ENCODE measurements around the gene GAREM2. TPM values are rescaled to one million over a fixed set of nuclear protein-coding genes. Genes with fewer than 3 reads are reported as not detected.
A peak's percentile ranks its signal among the peaks of the same experiment; 100 is the strongest.

Gene GAREM2
- total and polyA plus RNA-seq, 2 experiments from 2014 or later: 0.84 to 1.6 TPM

- no peak overlapping the region for H3K4me3 ChIP-seq
- TF ChIP-seq, protein P1, sequence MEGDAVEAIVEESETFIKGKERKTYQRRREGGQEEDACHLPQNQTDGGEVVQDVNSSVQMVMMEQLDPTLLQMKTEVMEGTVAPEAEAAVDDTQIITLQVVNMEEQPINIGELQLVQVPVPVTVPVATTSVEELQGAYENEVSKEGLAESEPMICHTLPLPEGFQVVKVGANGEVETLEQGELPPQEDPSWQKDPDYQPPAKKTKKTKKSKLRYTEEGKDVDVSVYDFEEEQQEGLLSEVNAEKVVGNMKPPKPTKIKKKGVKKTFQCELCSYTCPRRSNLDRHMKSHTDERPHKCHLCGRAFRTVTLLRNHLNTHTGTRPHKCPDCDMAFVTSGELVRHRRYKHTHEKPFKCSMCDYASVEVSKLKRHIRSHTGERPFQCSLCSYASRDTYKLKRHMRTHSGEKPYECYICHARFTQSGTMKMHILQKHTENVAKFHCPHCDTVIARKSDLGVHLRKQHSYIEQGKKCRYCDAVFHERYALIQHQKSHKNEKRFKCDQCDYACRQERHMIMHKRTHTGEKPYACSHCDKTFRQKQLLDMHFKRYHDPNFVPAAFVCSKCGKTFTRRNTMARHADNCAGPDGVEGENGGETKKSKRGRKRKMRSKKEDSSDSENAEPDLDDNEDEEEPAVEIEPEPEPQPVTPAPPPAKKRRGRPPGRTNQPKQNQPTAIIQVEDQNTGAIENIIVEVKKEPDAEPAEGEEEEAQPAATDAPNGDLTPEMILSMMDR (IDR thresholded peaks at IDR 0.05; ENCODE audit: low read depth, low read length): no peak
- H3K36me3 ChIP-seq: peaks cover 58% of the 10 kb centered on the region
- H3K4me1 ChIP-seq (ENCODE audit: low read depth): no peaks in the 10 kb centered on the region
- no peak overlapping the region for H3K27ac ChIP-seq
- no peaks in the 10 kb centered on the region for H3K27me3 ChIP-seq
- no peaks in the 10 kb centered on the region for H3K9me3 ChIP-seq (ENCODE audit: low read depth)
- DNase-seq (ENCODE audit: low read depth in 1 of 2, low spot score in 1 of 2): no peak
These were observed 56.7 kb downstream of the GAREM2 start for GRCh38 chr2:26229595-26229994.

- H3K27ac ChIP-seq: no peak overlapping the region
- H3K27me3 ChIP-seq: no peaks in the 10 kb centered on the region
- TF ChIP-seq, protein P1 (IDR thresholded peaks at IDR 0.05; ENCODE audit: low read depth, low read length): no peak
- H3K4me1 ChIP-seq (ENCODE audit: low read depth): no peaks in the 10 kb centered on the region
- no peaks in the 10 kb centered on the region for H3K9me3 ChIP-seq (ENCODE audit: low read depth)
- H3K4me3 ChIP-seq: no peak overlapping the region
- no peak for DNase-seq (ENCODE audit: low read depth in 1 of 2, low spot score in 1 of 2)
- H3K36me3 ChIP-seq: peaks cover 70% of the 10 kb centered on the region
These were observed 57.9 kb downstream of the GAREM2 start for GRCh38 chr2:26230806-26231205.

DNA sequence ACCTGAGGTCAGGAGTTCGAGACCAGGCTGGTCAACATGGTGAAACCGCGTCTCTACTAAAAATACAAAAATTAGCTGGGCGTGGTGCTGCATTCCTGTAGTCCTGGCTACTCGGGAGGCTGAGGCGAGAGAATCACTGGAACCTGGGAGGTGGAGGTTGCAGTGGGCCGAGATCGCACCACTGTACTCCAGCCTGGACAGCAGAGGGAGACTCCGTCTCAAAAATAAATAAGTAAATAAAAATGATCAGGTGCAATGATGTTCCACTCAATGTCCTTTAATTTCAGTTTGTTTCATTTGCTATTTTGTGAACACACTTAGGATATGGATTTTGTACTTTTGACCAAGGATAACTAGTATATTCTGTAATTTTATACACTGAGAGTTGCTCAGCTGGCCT is 62.2 kb downstream of the GAREM2 start:
- Histone ChIP-seq H3K36me3 (peaks cover 71% of the 10 kb centered on the region), H3K4me3 (no peak overlapping the region), H3K27me3 (no peaks in the 10 kb centered on the region), H3K4me1 (ENCODE audit: low read depth) (no peaks in the 10 kb centered on the region), H3K9me3 (ENCODE audit: low read depth) (no peaks in the 10 kb centered on the region), H3K27ac (no peak overlapping the region)
- TF ChIP-seq, protein P1 (IDR thresholded peaks at IDR 0.05; ENCODE audit: low read depth, low read length): peak; percentile 33
- peak in 1 of 2 donors; percentile 13 for DNase-seq (ENCODE audit: low read depth in 1 of 2, low spot score in 1 of 2)

DNA sequence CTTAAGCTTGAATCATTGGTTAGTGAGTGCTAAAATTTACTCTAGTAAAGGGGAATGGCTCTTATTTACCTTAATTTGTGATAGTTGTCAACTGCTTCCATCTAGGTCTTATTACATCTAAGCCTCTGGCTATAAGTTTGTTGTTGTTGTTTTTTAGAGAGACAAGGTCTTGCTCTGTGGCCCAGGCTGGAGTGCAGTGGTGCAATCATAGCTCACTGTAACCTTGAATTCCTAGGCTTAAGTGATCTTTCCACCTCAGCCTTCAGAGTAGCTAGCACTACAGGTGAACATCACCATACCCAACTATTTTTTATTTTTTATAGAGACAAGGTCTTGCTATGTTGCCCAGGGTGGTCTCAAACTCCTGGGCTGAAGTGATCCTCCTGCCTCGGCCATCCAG is 65.0 kb downstream of the GAREM2 start:
- Histone ChIP-seq H3K9me3 (ENCODE audit: low read depth) (no peaks in the 10 kb centered on the region), H3K27me3 (no peaks in the 10 kb centered on the region), H3K36me3 (peaks cover 47% of the 10 kb centered on the region), H3K4me1 (ENCODE audit: low read depth) (peaks cover 5% of the 10 kb centered on the region), H3K27ac (no peak overlapping the region), H3K4me3 (no peak overlapping the region)
- TF ChIP-seq, protein P1 (IDR thresholded peaks at IDR 0.05; ENCODE audit: low read depth, low read length): no peak
- no peak for DNase-seq (ENCODE audit: low read depth in 1 of 2, low spot score in 1 of 2)

GRCh38 chr2:26238311-26238958 is 65.5 kb downstream of the GAREM2 start:
- Histone ChIP-seq H3K27me3 (no peaks in the 10 kb centered on the region), H3K27ac (no peak overlapping the region), H3K4me1 (ENCODE audit: low read depth) (peaks cover 7% of the 10 kb centered on the region), H3K9me3 (ENCODE audit: low read depth) (no peaks in the 10 kb centered on the region), H3K36me3 (peaks cover 43% of the 10 kb centered on the region), H3K4me3 (no peak overlapping the region)
- DNase-seq (ENCODE audit: low read depth in 1 of 2, low spot score in 1 of 2): peak in 1 of 2 donors; percentile 42
- TF ChIP-seq, protein P1 (IDR thresholded peaks at IDR 0.05; ENCODE audit: low read depth, low read length): no peak

Other genes with a start within 250 kb of the GAREM2 start
- gene KIF3C, start 190.6 kb upstream of the GAREM2 start, total RNA-seq: 5.6 and 6.3 TPM in 2 replicates
- 4.3 and 5.4 TPM in 2 replicates for gene KIF3C, start 190.6 kb upstream of the GAREM2 start, polyA plus RNA-seq
- 141 and 145 TPM in 2 replicates for gene RAB10, start 139.0 kb upstream of the GAREM2 start, total RNA-seq
- gene RAB10, start 139.0 kb upstream of the GAREM2 start, polyA plus RNA-seq: 75.9 and 92.7 TPM in 2 replicates
- 149 and 154 TPM in 2 replicates for gene HADHA, start 71.5 kb downstream of the GAREM2 start, total RNA-seq
- gene HADHA, start 71.5 kb downstream of the GAREM2 start, polyA plus RNA-seq: 197 and 223 TPM in 2 replicates
- gene HADHB, start 71.9 kb downstream of the GAREM2 start, total RNA-seq: 108 and 118 TPM in 2 replicates
- 189 and 229 TPM in 2 replicates for gene HADHB, start 71.9 kb downstream of the GAREM2 start, polyA plus RNA-seq
- 9.3 and 13.7 TPM in 2 replicates for gene SELENOI, start 173.1 kb downstream of the GAREM2 start, total RNA-seq
- 8.1 and 10.4 TPM in 2 replicates for gene SELENOI, start 173.1 kb downstream of the GAREM2 start, polyA plus RNA-seq
- 0.11 and 0.12 TPM in 2 replicates for gene ADGRF3, start 173.7 kb downstream of the GAREM2 start, total RNA-seq
- 0.33 and 0.56 TPM in 2 replicates for gene ADGRF3, start 173.7 kb downstream of the GAREM2 start, polyA plus RNA-seq
- not detected in 2 replicates for gene DRC1, start 228.8 kb downstream of the GAREM2 start, total RNA-seq
- gene DRC1, start 228.8 kb downstream of the GAREM2 start, polyA plus RNA-seq: not detected in 2 replicates